Colon (tissue), 2 donors: ENCODE results near the gene UGP2.
"Not testable (repeated sequence)": the region's sequence is repeated elsewhere in the genome, so short reads cannot be mapped to it uniquely, and the experiment has no call there.

Source experiments
- FAIRE-seq: peaks from 2 replicates; lab custom pipeline; 2012; peaks lifted over from hg19 to GRCh38; lab: Jason Lieb, UNC
- donor health status: control.
- donor health status: control.

The UGP2 gene

DNA sequence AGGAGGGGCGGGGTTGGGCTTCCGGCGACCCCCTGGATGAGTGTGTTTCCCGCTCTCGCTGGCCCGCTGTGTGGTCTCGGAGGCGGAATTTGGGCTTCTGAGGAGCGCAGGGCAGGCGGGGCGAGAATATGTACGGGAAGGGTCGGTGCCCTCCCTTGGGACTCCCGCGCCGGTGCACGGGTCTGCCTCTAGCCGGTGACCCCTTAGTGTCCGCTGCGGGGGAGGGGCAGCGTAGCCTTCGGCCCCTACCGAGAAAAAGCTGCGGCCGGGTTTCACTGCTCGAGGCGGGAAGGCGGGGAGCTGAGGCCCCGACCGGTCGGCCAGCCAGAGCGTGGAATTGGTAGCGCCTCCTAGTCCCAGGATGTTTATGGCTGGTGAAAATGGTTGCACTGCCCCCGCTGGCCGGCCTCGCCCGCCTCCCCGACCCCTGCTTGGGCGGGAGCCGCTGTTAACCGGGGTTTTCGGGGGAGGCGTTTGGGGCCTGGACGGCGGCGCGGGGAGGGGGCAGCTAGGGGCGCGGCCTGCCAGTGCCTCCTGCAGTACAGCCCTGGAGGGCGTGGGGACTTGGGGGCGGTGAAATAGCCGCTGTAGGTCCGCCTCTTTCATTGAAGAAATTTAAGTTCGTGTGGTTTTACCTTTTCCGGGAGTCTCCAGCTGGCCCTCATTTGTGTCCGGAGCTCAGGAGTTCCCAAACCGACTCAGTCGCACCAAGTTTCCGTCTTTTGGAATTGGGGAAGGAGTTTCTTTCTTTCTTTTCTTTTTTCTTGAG, at the start of gene UGP2:
Gene UGP2, plus strand, starts transcription at position 643 of the 769 bp plus-strand sequence. CDS start 290 bp downstream, outside the sequence.
- no peak for FAIRE-seq

GRCh38 chr2:63792530-63792929, 49.2 kb upstream of the UGP2 start:
- no peak for FAIRE-seq

GRCh38 chr2:63796366-63796765, 45.3 kb upstream of the UGP2 start:
- FAIRE-seq = no peak

DNA sequence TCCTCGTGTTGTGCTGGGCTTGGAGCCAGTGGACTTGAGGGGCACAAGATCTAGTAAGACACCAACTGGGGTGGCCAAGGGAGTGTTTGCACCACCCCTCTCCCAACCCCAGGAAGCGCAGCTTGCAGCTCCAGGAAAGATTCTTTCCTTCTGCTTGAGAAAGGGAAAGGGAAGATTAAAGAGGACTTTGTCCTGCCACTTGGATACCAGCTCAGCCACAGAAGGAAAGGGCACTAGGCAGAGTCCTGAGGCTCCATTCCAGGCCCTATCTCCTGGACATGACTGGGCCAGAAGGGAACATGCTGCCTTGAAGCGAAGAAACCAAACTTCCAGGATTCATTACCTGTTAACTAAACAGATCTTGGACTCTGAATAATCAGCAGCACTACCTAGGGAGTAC, 44.9 kb upstream of the UGP2 start:
- no peak for FAIRE-seq

- FAIRE-seq = no peak
Measured at GRCh38 chr2:63801455-63801854, 40.2 kb upstream of the UGP2 start.

GRCh38 chr2:63805412-63805811, 36.3 kb upstream of the UGP2 start:
- no peak for FAIRE-seq

- not testable (repeated sequence) for FAIRE-seq
Measured at GRCh38 chr2:63808036-63808435, 33.7 kb upstream of the UGP2 start.

GRCh38 chr2:63808911-63809310, 32.8 kb upstream of the UGP2 start:
- FAIRE-seq = not testable (repeated sequence)

DNA sequence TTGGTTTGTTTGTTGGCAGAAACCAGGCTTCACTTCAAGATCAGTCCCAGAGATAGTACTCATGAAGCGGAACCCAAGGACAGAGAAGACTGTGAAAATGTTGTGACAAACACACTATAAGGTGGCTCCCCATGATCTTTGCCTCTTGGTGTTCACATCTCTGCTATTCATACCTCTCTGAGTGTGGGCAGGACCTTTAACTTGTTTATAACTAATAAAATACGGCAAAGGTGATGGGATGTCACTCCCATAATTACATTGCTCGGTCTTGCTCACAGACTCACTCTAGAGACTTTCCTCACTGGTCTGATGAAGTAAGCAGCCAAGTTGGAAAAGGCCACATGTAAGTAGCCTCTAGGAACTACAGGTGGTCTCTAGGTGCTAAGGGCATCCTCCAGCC, 30.6 kb upstream of the UGP2 start:
- FAIRE-seq = no peak

- not testable (repeated sequence) for FAIRE-seq
Measured at GRCh38 chr2:63811870-63812269, 29.8 kb upstream of the UGP2 start.

- no peak for FAIRE-seq
Measured at GRCh38 chr2:63814114-63814513, 27.6 kb upstream of the UGP2 start.

DNA sequence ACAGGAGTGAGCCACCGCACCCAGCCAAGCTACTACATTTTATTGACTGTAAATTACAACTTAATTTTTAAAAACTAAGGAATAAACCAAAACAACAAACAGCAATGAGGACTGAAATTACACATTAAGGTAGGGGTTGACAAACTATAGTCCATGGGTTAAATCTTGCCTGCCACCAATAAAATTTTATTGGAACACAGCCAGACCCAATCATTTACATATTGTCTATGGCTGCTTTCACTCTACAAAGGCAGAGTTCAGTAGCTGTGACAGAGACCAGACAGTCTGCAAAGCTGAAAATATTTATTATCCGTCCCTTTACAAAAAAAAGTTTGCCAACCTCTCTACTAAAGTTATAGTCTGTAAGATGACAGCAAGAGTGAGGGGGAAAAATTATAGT, 24.3 kb upstream of the UGP2 start:
- no peak for FAIRE-seq

- FAIRE-seq = no peak
Measured at GRCh38 chr2:63818271-63818670, 23.4 kb upstream of the UGP2 start.

DNA sequence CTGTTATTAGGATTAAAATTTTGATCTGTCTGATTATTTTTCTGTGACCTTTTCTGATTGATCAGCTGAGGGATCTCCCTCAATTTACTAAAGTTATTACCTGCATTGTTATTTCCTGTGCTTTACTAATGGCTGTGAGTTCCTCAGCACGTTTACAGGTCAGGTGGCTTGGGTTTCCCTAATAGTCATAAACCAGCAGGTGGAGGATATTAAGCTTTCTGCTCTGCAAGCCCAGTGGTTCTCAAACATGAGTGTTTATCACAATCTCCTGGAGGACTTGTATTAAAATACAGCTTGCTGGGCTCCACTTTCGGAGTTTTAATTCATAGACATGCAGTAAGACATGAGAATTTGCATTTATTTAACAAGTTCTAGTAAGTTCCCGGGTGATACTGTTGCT, 22.4 kb upstream of the UGP2 start:
- FAIRE-seq = no peak

GRCh38 chr2:63819765-63820717, 21.7 kb upstream of the UGP2 start:
- FAIRE-seq = no peak

- no peak for FAIRE-seq
Measured at GRCh38 chr2:63820969-63821368, 20.7 kb upstream of the UGP2 start.

DNA sequence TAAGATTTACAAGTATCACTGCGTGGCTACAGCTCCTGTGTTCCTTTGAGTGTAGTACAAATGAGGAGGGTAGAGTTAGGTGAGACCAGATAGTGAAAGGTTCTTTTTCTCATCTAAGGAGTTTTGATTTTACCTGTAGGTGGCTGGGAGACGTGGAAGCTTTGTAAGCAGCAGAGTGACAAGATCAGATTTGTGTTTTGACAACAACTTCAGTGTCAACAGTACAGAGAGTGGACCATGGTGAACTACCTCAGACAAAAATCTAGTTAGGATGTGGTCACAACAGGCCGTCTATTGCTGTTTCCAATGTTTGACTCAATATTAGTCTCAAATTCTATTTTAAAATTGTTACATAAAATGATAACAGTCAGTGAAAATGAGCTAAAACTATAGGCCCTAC, 20.3 kb upstream of the UGP2 start:
- no peak for FAIRE-seq

DNA sequence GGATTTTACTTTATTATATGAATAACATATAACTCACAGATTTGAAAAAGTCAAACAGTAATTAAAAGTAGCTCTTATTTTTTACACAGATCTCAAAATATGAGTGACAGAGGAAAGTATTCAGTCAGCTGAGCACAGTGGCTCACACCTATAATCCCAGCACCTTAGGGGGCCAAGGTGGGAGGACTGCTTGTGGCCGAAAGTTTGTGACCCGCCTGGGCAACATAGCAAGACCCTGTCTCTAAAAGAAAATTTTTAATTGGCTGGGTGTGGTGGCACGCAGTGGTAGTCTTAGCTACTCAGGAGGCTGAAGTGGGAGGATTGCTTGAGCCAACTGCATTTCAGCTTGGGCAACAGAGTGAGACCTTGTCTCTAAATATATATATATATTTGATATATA, 19.2 kb upstream of the UGP2 start:
- FAIRE-seq = no peak

- no peak for FAIRE-seq
Measured at GRCh38 chr2:63827749-63828148, 13.9 kb upstream of the UGP2 start.

GRCh38 chr2:63831176-63831575, 10.5 kb upstream of the UGP2 start:
- FAIRE-seq = no peak

DNA sequence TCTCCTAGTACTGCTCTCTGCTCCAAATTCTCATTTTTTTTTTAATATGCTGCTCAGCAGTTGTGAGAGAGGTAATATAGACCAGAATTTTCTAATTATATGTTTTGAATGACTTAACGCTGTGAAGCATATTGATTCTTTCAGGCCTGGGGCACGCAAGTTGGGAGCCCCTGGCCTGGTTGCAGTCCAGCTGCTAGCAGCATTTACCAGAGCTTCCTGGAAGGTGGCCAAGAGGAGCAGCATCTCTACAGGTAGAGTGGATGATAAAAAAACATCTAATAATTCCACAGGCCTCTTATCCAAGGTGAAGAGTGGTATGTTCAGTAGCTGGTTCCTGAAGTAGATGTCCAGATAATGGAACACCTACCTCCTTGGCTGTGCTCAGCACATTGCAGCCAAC, 7.3 kb upstream of the UGP2 start:
- FAIRE-seq = no peak

DNA sequence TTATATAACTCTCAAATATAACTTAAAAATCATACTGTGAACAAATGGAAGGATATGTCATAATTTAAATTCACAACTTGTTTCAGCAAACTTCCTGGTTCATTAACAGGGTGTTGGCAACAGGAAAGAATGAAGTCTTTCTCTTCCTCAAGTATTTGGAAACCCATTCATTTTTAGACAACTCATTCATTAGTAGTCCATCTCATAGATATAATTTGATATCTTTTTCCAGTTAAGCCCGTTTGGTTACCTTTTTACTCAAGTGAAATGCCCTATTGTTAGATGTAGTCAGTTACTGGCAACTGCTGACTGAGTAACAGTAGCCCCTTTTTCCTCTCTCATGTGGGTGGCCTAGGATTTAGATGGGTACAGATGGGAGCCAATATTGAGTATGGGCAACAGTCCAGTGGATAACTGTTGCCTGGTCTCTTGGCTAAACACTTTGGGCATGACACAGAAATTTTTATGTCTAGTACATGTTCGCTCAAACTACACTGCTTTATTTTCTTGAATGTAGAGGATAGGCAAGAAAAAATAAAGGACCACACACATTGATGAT, 4.6 kb upstream of the UGP2 start:
- FAIRE-seq = no peak
